IMR-90 (cell line): ENCODE data around the gene DDX10. TPM values are rescaled to one million over a fixed set of nuclear protein-coding genes. Genes with fewer than 3 reads are reported as not detected.

Experiments
- ATAC-seq: fragments of 200-7000 bp; cut with Tn5 transposase; 2 replicates; pipeline ENCODE4 v1.9.1; 2020; ENCODE audit warnings: low read depth, mild to moderate bottlenecking, moderate library complexity
- BruUV-seq: library from RNA; stranded (reverse); fragments of 400-500 nt; replicated peaks from 2 replicates; lab custom pipeline; 2021; lab: Mats Ljungman, UMichigan
- CTCF ChIA-PET: fragments of 300-600 bp; formaldehyde crosslinking; extraction: SDS; loops from one replicate; lab custom pipeline; 2021; ENCODE audit warnings: antibody characterized with exemption; lab: Yijun Ruan, JAX
- POLR2A ChIA-PET: fragments of 300-600 bp; sonication (Branson Sonifier 250); formaldehyde crosslinking; loops from one replicate; lab custom pipeline; 2022; ENCODE audit warnings: antibody characterized with exemption; ENCODE audit not compliant: unreplicated experiment; lab: Charles Lee
- DNase-seq: peaks from one replicate; pipeline ENCODE4 v3.0.0; 2013
- H2AFZ ChIP-seq: replicated peaks from 2 replicates; pipeline ENCODE3; 2013; ENCODE audit warnings: low read length, mild to moderate bottlenecking; ENCODE audit not compliant: poor library complexity
- H2AK5ac ChIP-seq: 2 replicates; pipeline ENCODE4 v1.6.1; 2013; ENCODE audit warnings: low read depth, low read length, inconsistent platforms
- H2AK9ac ChIP-seq: replicated peaks from 2 replicates; pipeline ENCODE3; 2013; ENCODE audit warnings: mild to moderate bottlenecking, low read depth, low read length, moderate library complexity; ENCODE audit not compliant: poor library complexity
- H2BK120ac ChIP-seq: 2 replicates; pipeline ENCODE4 v1.6.1; 2013; ENCODE audit warnings: low read depth, low read length, inconsistent platforms
- H2BK15ac ChIP-seq: 3 replicates; pipeline ENCODE4 v1.6.1; 2013; ENCODE audit warnings: low read depth, low read length, inconsistent platforms
- H2BK20ac ChIP-seq: 2 replicates; pipeline ENCODE4 v1.6.1; 2013; ENCODE audit warnings: low read depth, mild to moderate bottlenecking, inconsistent platforms, low read length, moderate library complexity
- H2BK5ac ChIP-seq: 2 replicates; pipeline ENCODE4 v1.6.1; 2013; ENCODE audit warnings: mild to moderate bottlenecking, low read depth, low read length, inconsistent platforms; ENCODE audit not compliant: poor library complexity, severe bottlenecking
- H3K14ac ChIP-seq: replicated peaks from 2 replicates; pipeline ENCODE4 v1.6.1; 2013; ENCODE audit warnings: low read depth, low read length, inconsistent platforms
- H3K18ac ChIP-seq: 2 replicates; pipeline ENCODE4 v1.6.1; 2013; ENCODE audit warnings: low read depth, low read length, control low read depth
- H3K23ac ChIP-seq: 2 replicates; pipeline ENCODE4 v1.6.1; 2013; ENCODE audit warnings: low read depth, low read length, inconsistent platforms
- H3K27ac ChIP-seq: 2 replicates; pipeline ENCODE4 v1.5.1; 2013; ENCODE audit warnings: mild to moderate bottlenecking, control low read depth, low read length; ENCODE audit not compliant: insufficient read depth
- H3K27me3 ChIP-seq: 2 replicates; pipeline ENCODE4 v1.6.1; 2013; ENCODE audit warnings: low read length; ENCODE audit not compliant: control insufficient read depth, insufficient read depth
- H3K36me3 ChIP-seq: 2 replicates; pipeline ENCODE4 v1.6.1; 2013; ENCODE audit warnings: low read length, mixed read lengths; ENCODE audit not compliant: control insufficient read depth, insufficient read depth
- H3K4ac ChIP-seq: 2 replicates; pipeline ENCODE4 v1.6.1; 2013; ENCODE audit warnings: low read depth, low read length, inconsistent platforms
- H3K4me1 ChIP-seq: 2 replicates; pipeline ENCODE4 v1.6.1; 2013; ENCODE audit warnings: low read length, mixed read lengths; ENCODE audit not compliant: control insufficient read depth, insufficient read depth
- H3K4me2 ChIP-seq: 2 replicates; pipeline ENCODE4 v1.6.1; 2013; ENCODE audit warnings: low read depth, mild to moderate bottlenecking, control low read depth, low read length, moderate library complexity
- H3K4me3 ChIP-seq: 2 replicates; pipeline ENCODE4 v1.5.1; 2013; ENCODE audit warnings: low read depth, mild to moderate bottlenecking, control low read depth, low read length, moderate library complexity; ENCODE audit not compliant: insufficient read depth
- H3K56ac ChIP-seq: 2 replicates; pipeline ENCODE4 v1.6.1; 2013; ENCODE audit warnings: low read length, inconsistent platforms; ENCODE audit not compliant: insufficient read depth; ENCODE audit errors: extremely low read depth
- H3K79me1 ChIP-seq, 2 experiments: 2 replicates each; pipeline ENCODE4 v1.6.1; 2013; ENCODE audit warnings: low read length in 2 of 2, inconsistent platforms in 1 of 2, low read depth in 1 of 2
- H3K9ac ChIP-seq: 2 replicates; pipeline ENCODE4 v1.6.1; 2013; ENCODE audit warnings: low read depth, low read length, control low read depth
- H3K9me1 ChIP-seq: 2 replicates; pipeline ENCODE4 v1.6.1; 2013; ENCODE audit warnings: low read length, inconsistent platforms; ENCODE audit not compliant: insufficient read depth
- H3K9me3 ChIP-seq: 2 replicates; pipeline ENCODE4 v1.6.1; 2013; ENCODE audit warnings: low read length; ENCODE audit not compliant: control insufficient read depth, insufficient read depth
- H4K20me1 ChIP-seq: 2 replicates; pipeline ENCODE4 v1.6.1; 2013; ENCODE audit warnings: low read length, inconsistent platforms; ENCODE audit not compliant: insufficient read depth
- H4K5ac ChIP-seq: 2 replicates; pipeline ENCODE4 v1.6.1; 2013; ENCODE audit warnings: mild to moderate bottlenecking, low read depth, low read length, control low read depth
- H4K8ac ChIP-seq, 2 experiments: 2 replicates each; pipeline ENCODE4 v1.6.1; 2013; ENCODE audit warnings: low read depth in 2 of 2, low read length in 2 of 2, control low read depth in 1 of 2, inconsistent platforms in 1 of 2
- H4K91ac ChIP-seq: 2 replicates; pipeline ENCODE4 v1.6.1; 2013; ENCODE audit warnings: low read depth, low read length, inconsistent platforms; ENCODE audit not compliant: insufficient read depth
- BHLHE40 ChIP-seq: fragments of 150-350 bp; IDR thresholded peaks from 2 replicates; pipeline ENCODE4 v1.6.1; 2016; ENCODE audit warnings: mild to moderate bottlenecking, low read depth, low read length
- CEBPB ChIP-seq: IDR thresholded peaks from 2 replicates; pipeline ENCODE4 v1.6.1; 2012; ENCODE audit warnings: low read depth, low read length, improper control_type of control experiment
- WGBS, 2 experiments: methylation state at CpG; one replicate each; pipeline versions ENCODE4 v1.1.5 to v1.1.7; 2013; ENCODE audit warnings: missing lambda C conversion rate in 2 of 2; ENCODE audit not compliant: insufficient read length in 1 of 2; ENCODE audit errors: extremely low coverage in 2 of 2; 5-methylcytosine and 5-hydroxymethylcytosine counted together
- dilution Hi-C: fragments of 300-500 bp; cut with HindIII; formaldehyde crosslinking; loops from one replicate; pipeline ENCODE4 v1.14.3; 2018; ENCODE audit warnings: low sequenced_read_pairs; ENCODE audit not compliant: unreplicated experiment
- in situ Hi-C: fragments of 300-500 bp; cut with MboI; formaldehyde crosslinking; loops from 3 replicates; pipeline ENCODE4 v1.14.3; 2019; ENCODE audit warnings: low sequenced_read_pairs, inconsistent platforms, mixed read lengths
- intact Hi-C: fragments of 100-400 bp; cut with micrococcal nuclease; formaldehyde crosslinking; loops from 2 replicates; pipeline ENCODE4 v1.10.0; 2022
- polyA plus RNA-seq, 3 experiments: library from polyadenylated mRNA; depleted of rRNA; stranded (reverse); fragments of >200 nt; gene quantifications; 2 replicates each; pipeline ENCODE4 v1.2.3, GENCODE V29; 2012; ENCODE audit warnings: low replicate concordance in 1 of 3
- total RNA-seq: library from RNA; depleted of rRNA; stranded (reverse); fragments of >200 nt; gene quantifications from 2 replicates; pipeline ENCODE4 v1.2.3, GENCODE V29; 2012

The DDX10 gene
- total and polyA plus RNA-seq, 2 of the 4 experiments (the other 2 are of a cell fraction) = 20.0 to 31.9 TPM

DNA sequence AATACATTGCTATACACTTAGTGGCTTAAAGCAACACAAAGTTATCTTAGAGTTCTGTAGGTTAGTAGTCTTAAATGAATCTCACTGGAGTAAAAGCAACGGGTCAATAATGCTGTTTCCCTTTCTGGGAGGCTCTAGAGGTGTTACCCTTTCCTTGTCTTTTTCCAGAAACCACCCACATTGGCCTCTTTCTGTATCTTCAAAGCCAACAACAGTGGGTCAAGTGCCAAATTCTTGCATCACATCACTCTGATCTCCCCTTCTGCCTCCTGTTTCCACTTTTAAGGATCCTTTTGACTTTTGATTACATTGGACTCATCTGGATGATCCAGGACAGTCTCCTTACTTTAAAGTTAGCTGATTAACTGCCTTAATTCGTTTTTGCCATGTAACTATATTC, 93.6 kb downstream of the DDX10 start:
- no peak overlapping the region for H2BK5ac ChIP-seq
- H4K91ac ChIP-seq = no peak overlapping the region
- no peak overlapping the region for H2BK120ac ChIP-seq
- no peak overlapping the region; the same call in 1 of the 2 replicates for H3K4me2 ChIP-seq
- H2AK9ac ChIP-seq = no peak overlapping the region
- no peak overlapping the region for H4K8ac ChIP-seq
- H3K14ac ChIP-seq = no peak overlapping the region; the same call in 1 of the 2 replicates
- no peak overlapping the region for H3K23ac ChIP-seq
- peaks cover 6% of the 10 kb centered on the region; the same call in 1 of the 2 replicates for H3K4me1 ChIP-seq
- POLR2A ChIA-PET = interaction anchor here (0.6 kb wide), 1 partner anchor 299 kb away, joined by 3 read pairs; no protein-coding TSS in a partner anchor
- intact Hi-C loops = no loop called here
- ATAC-seq (no peak), DNase-seq (peak; percentile 8)
- H3K18ac ChIP-seq = peak overlapping the region; percentile 44
- CTCF ChIA-PET = interaction anchor here (0.8 to 1.0 kb wide), 2 partner anchors 18 to 24 kb away, joined by 3 to 4 read pairs; no protein-coding TSS in a partner anchor
- no TSS peak for BruUV-seq
- dilution Hi-C loops = no loop called here
- in situ Hi-C loops = no loop called here
- H2BK20ac ChIP-seq = no peak overlapping the region
- no peak overlapping the region for H2AFZ ChIP-seq
- peaks cover 6 to 23% of the 10 kb centered on the region in 2 experiments; a peak in 3 of 4 replicates for H3K79me1 ChIP-seq
- no peak for TF ChIP-seq BHLHE40
- TF ChIP-seq CEBPB = 0 out of 2 replicates have a peak, but pooled peaks have one; percentile 12
- H4K5ac ChIP-seq = peak overlapping the region; percentile 48; the same call in 1 of the 2 replicates
- H2AK5ac ChIP-seq = no peak overlapping the region
- H3K27me3 ChIP-seq = no peaks in the 10 kb centered on the region
- H3K4me3 ChIP-seq = no peak overlapping the region
- no peaks in the 10 kb centered on the region for H3K9me1 ChIP-seq
- H3K36me3 ChIP-seq = no peaks in the 10 kb centered on the region
- no peaks in the 10 kb centered on the region for H3K9me3 ChIP-seq
- no peak overlapping the region for H3K9ac ChIP-seq
- WGBS, 2 experiments = 50% methylated on average over 1 of the region's 2 CpGs; no CpG with 5 or more reads in 1 of the 2 experiments
- H4K20me1 ChIP-seq = no peaks in the 10 kb centered on the region
- no peak overlapping the region for H2BK15ac ChIP-seq
- no peak overlapping the region for H3K56ac ChIP-seq
- no peak overlapping the region for H3K27ac ChIP-seq
- no peak overlapping the region for H3K4ac ChIP-seq
